CD8-positive, alpha-beta memory T cell (primary cell): Measurements from ENCODE around the gene MYO1C. TPM values are rescaled to one million over a fixed set of nuclear protein-coding genes. Genes with fewer than 3 reads are reported as not detected.
A peak's percentile ranks its signal among the peaks of the same experiment; 100 is the strongest.
"Not testable (repeated sequence)": the region's sequence is repeated elsewhere in the genome, so short reads cannot be mapped to it uniquely, and the experiment has no call there.

Experiments
- CTCF ChIA-PET: fragments of 350-600 bp; sonication (Branson Sonifier 250); formaldehyde crosslinking; loops from one replicate; lab custom pipeline; 2021; ENCODE audit warnings: antibody characterized with exemption; lab: Charles Lee
- POLR2A ChIA-PET: fragments of 350-600 bp; sonication (Branson Sonifier 250); formaldehyde crosslinking; loops from one replicate; lab custom pipeline; 2021; ENCODE audit warnings: antibody characterized with exemption; lab: Charles Lee
- DNase-seq, 5 donors: peaks; one replicate each; pipeline versions ENCODE4 v3.0.0 to v3.0.0-alpha.2; 2020 to 2022; ENCODE audit warnings: mixed read lengths in 1 of 5
- H3K27ac ChIP-seq: one replicate; pipeline ENCODE4 v1.7.0; 2013; ENCODE audit warnings: low read depth, mild to moderate bottlenecking, low read length, moderate library complexity
- H3K27me3 ChIP-seq: 2 replicates; pipeline ENCODE4 v1.7.0; 2013; ENCODE audit warnings: low read length, mild to moderate bottlenecking; ENCODE audit not compliant: insufficient read depth, poor library complexity, severe bottlenecking
- H3K36me3 ChIP-seq: 2 replicates; pipeline ENCODE4 v1.7.0; 2013; ENCODE audit warnings: mild to moderate bottlenecking, low read length, moderate library complexity; ENCODE audit not compliant: insufficient read depth
- H3K4me1 ChIP-seq: 2 replicates; pipeline ENCODE4 v1.7.0; 2013; ENCODE audit warnings: mild to moderate bottlenecking, low read length, moderate library complexity; ENCODE audit not compliant: insufficient read depth
- H3K4me3 ChIP-seq: 2 replicates; pipeline ENCODE4 v1.7.0; 2013; ENCODE audit warnings: mild to moderate bottlenecking, low read length
- H3K9me3 ChIP-seq: 2 replicates; pipeline ENCODE4 v1.7.0; 2013; ENCODE audit warnings: mild to moderate bottlenecking, low read length
- H3K27ac Mint-ChIP-seq, 8 donors: one replicate each; pipeline ENCODE4 v1.8.0; 2020 to 2021; ENCODE audit warnings: mixed read lengths in 8 of 8, mild to moderate bottlenecking in 6 of 8, inconsistent platforms in 3 of 8, moderate library complexity in 3 of 8
- H3K27me3 Mint-ChIP-seq, 2 donors: one replicate each; pipeline ENCODE4 v1.8.0; 2020 to 2021; ENCODE audit warnings: mixed read lengths in 2 of 2, mild to moderate bottlenecking in 1 of 2, moderate library complexity in 1 of 2
- H3K36me3 Mint-ChIP-seq, 3 donors: one replicate each; pipeline ENCODE4 v1.8.0; 2020 to 2021; ENCODE audit warnings: mixed read lengths in 3 of 3, inconsistent platforms in 1 of 3, mild to moderate bottlenecking in 1 of 3
- H3K4me1 Mint-ChIP-seq, 3 donors: one replicate each; pipeline ENCODE4 v1.8.0; 2020 to 2021; ENCODE audit warnings: mixed read lengths in 3 of 3, inconsistent platforms in 1 of 3, mild to moderate bottlenecking in 1 of 3
- H3K4me3 Mint-ChIP-seq, 7 donors: one replicate each; pipeline ENCODE4 v1.8.0; 2020 to 2021; ENCODE audit warnings: mixed read lengths in 7 of 7, mild to moderate bottlenecking in 6 of 7, moderate library complexity in 4 of 7, inconsistent platforms in 2 of 7
- H3K9me3 Mint-ChIP-seq, 5 donors: one replicate each; pipeline ENCODE4 v1.8.0; 2020 to 2022; ENCODE audit warnings: mixed read lengths in 5 of 5, mild to moderate bottlenecking in 3 of 5, moderate library complexity in 2 of 5, inconsistent platforms in 1 of 5
- polyA plus RNA-seq: library from polyadenylated mRNA; unstranded; fragments of 300-500 nt; fragmentation: Illumina TruSeq; gene quantifications from one replicate; pipeline ENCODE4 v1.2.3, GENCODE V29; 2021
- total RNA-seq, 2 experiments: library from RNA; stranded (reverse); gene quantifications; one replicate each; pipeline ENCODE4 v1.2.3, GENCODE V29; 2021

Gene MYO1C
- total and polyA plus RNA-seq, 3 experiments from 2014 or later: 5.7 to 36.9 (median 36.6) TPM

DNA sequence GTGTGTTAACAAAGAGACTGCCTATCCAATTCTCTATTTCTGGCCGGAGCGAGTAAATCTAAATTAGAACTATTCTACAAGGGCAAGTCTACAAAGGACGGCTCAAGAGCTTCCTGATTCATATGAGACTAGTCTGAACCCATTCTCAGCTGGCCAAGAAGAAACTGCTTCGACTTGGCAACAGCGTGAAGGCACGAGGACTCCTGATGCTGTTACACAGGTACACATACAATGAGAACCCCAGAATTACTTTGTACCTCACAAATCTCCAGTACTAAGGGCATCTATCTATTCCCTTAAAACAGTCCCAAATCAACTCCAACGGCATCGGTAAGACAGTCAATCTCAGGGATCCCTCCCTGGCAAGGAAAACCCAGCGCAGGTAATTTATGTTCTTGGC is 37.9 kb downstream of the MYO1C start:
- Histone ChIP-seq H3K36me3 (no peaks in the 10 kb centered on the region), H3K27ac (peak overlapping the region; percentile 46), H3K9me3 (no peaks in the 10 kb centered on the region), H3K4me1 (peaks cover 22% of the 10 kb centered on the region), H3K27me3 (no peaks in the 10 kb centered on the region), H3K4me3 (peak overlapping the region; percentile 52)
- DNase-seq: no peak
- peak overlapping the region; percentile 84 to 97 (median 92) for H3K27ac Mint-ChIP-seq
- peaks cover 35 to 50% (median 45%) of the 10 kb centered on the region in 3 donors for H3K4me1 Mint-ChIP-seq
- H3K4me3 Mint-ChIP-seq: peak overlapping the region; percentile 88 to 97 (median 92)
- no peaks in the 10 kb centered on the region for H3K9me3 Mint-ChIP-seq
- H3K36me3 Mint-ChIP-seq: peaks cover 0 to 28% (median 2%) of the 10 kb centered on the region in 3 donors
- POLR2A ChIA-PET: interaction anchor here (1.0 kb wide), 1 partner anchor 62 kb away, joined by 3 read pairs; the partner anchor contains the start of gene INPP5K
- H3K27me3 Mint-ChIP-seq: peaks cover 0 to 5% of the 10 kb centered on the region in 2 donors
- CTCF ChIA-PET: interaction anchor here (1.2 to 1.5 kb wide), 2 partner anchors 10 to 89 kb away, joined by 4 to 5 read pairs; no protein-coding TSS in a partner anchor

DNA sequence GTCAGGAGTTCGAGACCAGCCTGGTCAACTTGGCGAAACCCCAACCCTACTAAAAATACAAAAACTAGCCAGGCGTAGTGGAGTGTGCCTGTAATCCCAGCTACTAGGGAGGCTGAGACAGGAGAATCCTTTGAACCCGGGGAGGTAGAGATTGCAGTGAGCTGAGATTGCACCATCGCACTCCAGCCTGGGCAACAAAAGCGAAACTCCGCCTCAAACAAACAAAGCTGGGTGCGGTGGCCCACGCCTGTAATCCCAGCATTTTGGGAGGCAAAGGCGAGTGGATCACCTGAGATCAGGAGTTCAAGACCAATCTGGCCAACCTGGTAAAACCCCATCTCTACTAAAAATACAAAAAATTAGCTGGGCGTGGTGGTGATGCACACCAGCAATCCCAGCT is 38.8 kb downstream of the MYO1C start:
- peaks cover 43 to 59% (median 53%) of the 10 kb centered on the region in 3 donors for H3K4me1 Mint-ChIP-seq
- peak overlapping the region; percentile 25 to 97 (median 66) for H3K4me3 Mint-ChIP-seq
- ChIA-PET CTCF (interaction anchor here (1.2 to 1.5 kb wide), 2 partner anchors 10 to 88 kb away, joined by 4 to 5 read pairs; no protein-coding TSS in a partner anchor), POLR2A (interaction anchor here (1.0 kb wide), 1 partner anchor 63 kb away, joined by 3 read pairs; the partner anchor contains the start of gene INPP5K)
- H3K27ac Mint-ChIP-seq: peak overlapping the region in 4 of 8 donors; percentile 43 to 70 (median 55)
- H3K27me3 ChIP-seq, H3K27ac ChIP-seq, H3K27me3 Mint-ChIP-seq, H3K9me3 ChIP-seq, H3K36me3 ChIP-seq, DNase-seq, H3K9me3 Mint-ChIP-seq, H3K4me3 ChIP-seq: not testable (repeated sequence)
- H3K36me3 Mint-ChIP-seq: peaks cover 0 to 35% (median 6%) of the 10 kb centered on the region in 3 donors
- H3K4me1 ChIP-seq: peaks cover 22% of the 10 kb centered on the region

DNA sequence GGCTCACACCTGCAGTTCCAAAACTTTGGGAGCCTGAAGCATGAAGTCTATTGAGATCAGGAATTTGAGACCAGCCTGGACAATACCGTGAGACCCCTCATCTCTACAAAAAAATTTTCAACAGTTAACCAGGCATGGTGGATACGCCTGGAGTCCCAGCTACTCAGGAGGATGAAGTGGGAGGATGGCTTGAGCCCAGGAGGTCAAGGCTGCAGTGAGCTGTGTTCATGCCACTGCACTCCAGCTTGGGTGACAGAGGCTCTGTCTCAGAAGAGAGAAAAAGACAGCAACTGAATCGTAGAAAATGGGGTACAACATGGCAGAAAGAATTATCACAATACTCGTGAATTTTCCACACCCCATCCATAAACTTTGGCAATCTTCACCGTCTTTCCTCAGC is 39.6 kb downstream of the MYO1C start:
- POLR2A ChIA-PET: no interaction called here
- no peak overlapping the region for H3K27ac ChIP-seq
- Mint-ChIP-seq H3K4me1 (peaks cover 46 to 66% (median 53%) of the 10 kb centered on the region in 3 donors), H3K27me3 (peaks cover 0 to 5% of the 10 kb centered on the region in 2 donors), H3K9me3 (no peaks in the 10 kb centered on the region), H3K4me3 (peak overlapping the region in 2 of 7 donors; percentile 70 to 80), H3K36me3 (peaks cover 0 to 37% (median 6%) of the 10 kb centered on the region in 3 donors), H3K27ac (peak overlapping the region in 4 of 8 donors; percentile 43 to 76 (median 50))
- no peak overlapping the region for H3K4me3 ChIP-seq
- peaks cover 26% of the 10 kb centered on the region for H3K4me1 ChIP-seq
- CTCF ChIA-PET: no interaction called here
- H3K27me3 ChIP-seq: no peaks in the 10 kb centered on the region
- no peak for DNase-seq
- H3K9me3 ChIP-seq: no peaks in the 10 kb centered on the region
- no peaks in the 10 kb centered on the region for H3K36me3 ChIP-seq

DNA sequence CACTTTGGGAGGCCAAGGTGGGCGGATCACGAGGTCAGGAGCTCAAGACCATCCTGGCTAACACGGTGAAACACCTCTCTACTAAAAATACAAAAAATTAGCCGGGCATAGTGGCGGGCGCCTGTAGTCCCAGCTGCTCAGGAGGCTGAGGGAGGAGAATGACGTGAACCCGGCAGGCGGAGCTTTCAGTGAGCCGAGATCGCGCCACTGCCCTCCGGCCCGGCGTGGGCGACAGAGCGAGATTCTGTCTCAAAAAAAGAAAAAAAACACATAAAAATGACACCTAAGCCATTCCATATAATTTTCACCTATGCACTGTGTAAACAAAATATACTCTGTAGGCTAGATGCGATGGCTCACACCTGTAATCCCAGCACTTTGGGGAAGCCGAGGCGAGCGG is 42.2 kb downstream of the MYO1C start:
- H3K36me3 ChIP-seq, H3K4me3 ChIP-seq, H3K9me3 Mint-ChIP-seq, H3K9me3 ChIP-seq, H3K27ac ChIP-seq, DNase-seq, H3K27me3 ChIP-seq, CTCF ChIA-PET, H3K27me3 Mint-ChIP-seq: not testable (repeated sequence)
- POLR2A ChIA-PET: interaction anchor here (0.7 kb wide), 1 partner anchor 252 kb away, joined by 8 read pairs; no protein-coding TSS in a partner anchor
- peak overlapping the region in 1 of 8 donors; percentile 42 for H3K27ac Mint-ChIP-seq
- peaks cover 0 to 51% (median 8%) of the 10 kb centered on the region in 3 donors for H3K36me3 Mint-ChIP-seq
- peaks cover 28% of the 10 kb centered on the region for H3K4me1 ChIP-seq
- H3K4me1 Mint-ChIP-seq: peaks cover 58 to 82% (median 64%) of the 10 kb centered on the region in 3 donors
- peak overlapping the region in 1 of 7 donors; percentile 59 for H3K4me3 Mint-ChIP-seq

DNA sequence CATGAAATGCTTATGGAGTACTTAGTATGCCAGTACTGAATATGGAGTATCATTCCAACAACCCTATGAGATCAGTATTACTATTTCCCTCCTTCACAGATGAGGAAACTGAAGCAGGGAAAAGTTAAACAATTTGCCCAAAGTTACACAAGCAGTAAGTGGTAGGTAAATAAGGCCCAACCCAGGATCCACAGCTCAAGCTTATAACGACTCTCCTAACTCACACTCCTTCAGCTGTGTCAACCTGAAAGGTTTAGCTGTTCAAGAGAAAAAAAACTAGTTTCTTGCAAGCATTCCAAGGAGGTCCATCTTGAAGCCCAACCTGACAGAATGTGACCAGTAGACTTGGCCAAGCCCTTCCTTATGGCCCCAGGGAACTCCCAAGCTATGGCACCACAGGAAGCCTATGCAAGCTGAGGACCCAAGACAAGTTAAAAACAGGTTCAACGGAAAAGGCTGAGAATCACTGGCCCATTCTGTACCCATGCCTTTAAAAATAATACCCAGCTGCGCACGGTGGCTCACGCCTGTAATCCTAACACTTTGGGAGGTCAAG is 43.0 kb downstream of the MYO1C start:
- no peaks in the 10 kb centered on the region for H3K36me3 ChIP-seq
- POLR2A ChIA-PET: interaction anchor here (0.7 kb wide), 1 partner anchor 252 kb away, joined by 8 read pairs; no protein-coding TSS in a partner anchor

DNA sequence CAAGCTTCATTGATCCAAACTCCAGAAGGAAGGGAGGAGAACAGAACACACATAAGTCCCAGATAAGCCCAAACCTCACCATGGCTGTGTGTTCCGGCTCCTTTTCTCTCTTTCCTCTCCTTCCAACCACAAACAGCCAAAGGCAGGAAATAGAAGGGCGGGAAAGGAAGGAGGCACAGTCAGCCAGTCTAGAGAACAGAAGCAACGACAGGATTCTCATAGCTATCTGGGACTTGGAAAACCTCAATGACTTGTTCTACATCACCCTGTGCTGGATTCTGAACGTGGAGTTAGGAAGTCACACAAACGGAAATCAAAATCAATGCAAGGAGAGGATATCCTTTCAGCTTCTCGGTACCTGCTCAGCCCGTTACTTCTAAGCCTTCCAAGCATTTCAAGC is 45.4 kb downstream of the MYO1C start:
- no peak overlapping the region for H3K27ac ChIP-seq
- CTCF ChIA-PET: no interaction called here

More for the DNA sequence above, 43.0 kb downstream of the MYO1C start:
- H3K4me1 ChIP-seq: peaks cover 21% of the 10 kb centered on the region
- Mint-ChIP-seq H3K36me3 (peaks cover 0 to 48% (median 8%) of the 10 kb centered on the region in 3 donors), H3K9me3 (no peaks in the 10 kb centered on the region), H3K4me1 (peaks cover 53 to 79% (median 60%) of the 10 kb centered on the region in 3 donors), H3K27me3 (no peaks in the 10 kb centered on the region), H3K27ac (peak overlapping the region in 4 of 8 donors; percentile 4 to 47 (median 17)), H3K4me3 (no peak overlapping the region)
- H3K9me3 ChIP-seq: no peaks in the 10 kb centered on the region
- H3K27ac ChIP-seq: no peak overlapping the region
- no peak overlapping the region for H3K4me3 ChIP-seq
- H3K27me3 ChIP-seq: no peaks in the 10 kb centered on the region
- DNase-seq: no peak
- CTCF ChIA-PET: no interaction called here

DNA sequence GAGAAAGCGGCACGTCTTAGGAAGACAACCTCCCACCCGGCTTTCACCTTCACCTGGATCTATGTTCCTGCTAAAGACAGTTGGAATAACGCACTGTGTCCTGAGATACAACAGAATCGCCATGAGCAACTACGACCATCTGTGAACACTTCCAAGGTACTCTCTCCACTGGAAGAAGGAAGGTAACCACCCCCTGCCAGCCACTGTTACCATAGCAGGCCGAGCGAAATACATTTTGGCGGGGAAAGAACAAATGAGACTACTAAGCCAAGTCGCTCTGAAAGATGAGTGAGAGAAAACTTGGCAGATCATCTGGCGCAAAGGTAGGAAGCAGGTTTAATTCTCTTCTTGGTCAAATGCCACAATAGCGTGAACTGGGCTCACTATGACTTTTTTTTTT is 46.3 kb downstream of the MYO1C start:
- Mint-ChIP-seq H3K4me3 (peak overlapping the region in 3 of 7 donors; percentile 0 to 46 (median 38)), H3K4me1 (peaks cover 34 to 53% (median 36%) of the 10 kb centered on the region in 3 donors), H3K9me3 (no peaks in the 10 kb centered on the region), H3K36me3 (peaks cover 0 to 31% (median 6%) of the 10 kb centered on the region in 3 donors), H3K27ac (peak overlapping the region in 2 of 8 donors; percentile 14 to 66), H3K27me3 (no peaks in the 10 kb centered on the region)
- H3K36me3 ChIP-seq: no peaks in the 10 kb centered on the region
- H3K27ac ChIP-seq: no peak overlapping the region
- no peaks in the 10 kb centered on the region for H3K9me3 ChIP-seq
- peaks cover 14% of the 10 kb centered on the region for H3K4me1 ChIP-seq
- DNase-seq: no peak
- no peaks in the 10 kb centered on the region for H3K27me3 ChIP-seq
- ChIA-PET POLR2A (no interaction called here), CTCF (no interaction called here)
- H3K4me3 ChIP-seq: no peak overlapping the region

More for the DNA sequence above, 45.4 kb downstream of the MYO1C start:
- Mint-ChIP-seq H3K27me3 (no peaks in the 10 kb centered on the region), H3K4me1 (peaks cover 39 to 61% (median 39%) of the 10 kb centered on the region in 3 donors), H3K27ac (peak overlapping the region in 2 of 8 donors; percentile 36 to 66), H3K9me3 (no peaks in the 10 kb centered on the region), H3K36me3 (peaks cover 0 to 36% (median 8%) of the 10 kb centered on the region in 3 donors), H3K4me3 (peak overlapping the region in 1 of 7 donors; percentile 3)
- POLR2A ChIA-PET: no interaction called here
- Histone ChIP-seq H3K4me3 (no peak overlapping the region), H3K27me3 (no peaks in the 10 kb centered on the region), H3K9me3 (no peaks in the 10 kb centered on the region), H3K36me3 (no peaks in the 10 kb centered on the region), H3K4me1 (peaks cover 14% of the 10 kb centered on the region)
- DNase-seq: no peak

DNA sequence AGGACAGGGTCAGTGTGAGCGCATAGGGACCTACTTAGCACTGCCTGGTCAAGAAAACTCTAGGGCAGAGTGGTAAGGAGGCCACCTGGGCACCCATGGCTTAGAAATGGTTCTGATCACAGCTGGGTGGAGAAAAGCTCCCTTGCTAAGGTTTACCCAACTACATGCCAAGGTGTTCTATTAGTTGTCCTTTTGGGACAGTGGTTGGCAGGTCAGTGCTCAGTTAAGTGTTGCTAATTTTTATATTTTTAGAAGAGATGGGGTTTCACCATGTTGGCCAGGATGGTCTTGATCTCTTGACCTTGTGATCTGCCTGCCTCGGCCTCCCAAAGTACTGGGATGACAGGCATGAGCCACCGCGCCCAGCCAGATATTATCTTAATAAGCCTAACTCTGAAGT is 46.8 kb downstream of the MYO1C start:
- peaks cover 14% of the 10 kb centered on the region for H3K4me1 ChIP-seq
- H3K4me3 ChIP-seq, H3K9me3 ChIP-seq, H3K4me3 Mint-ChIP-seq, H3K27me3 Mint-ChIP-seq, CTCF ChIA-PET, H3K9me3 Mint-ChIP-seq, H3K27me3 ChIP-seq, H3K36me3 ChIP-seq, H3K27ac ChIP-seq, POLR2A ChIA-PET, DNase-seq: not testable (repeated sequence)
- Mint-ChIP-seq H3K27ac (peak overlapping the region in 3 of 8 donors; percentile 29 to 81 (median 54)), H3K36me3 (peaks cover 0 to 33% (median 6%) of the 10 kb centered on the region in 3 donors), H3K4me1 (peaks cover 34 to 52% (median 36%) of the 10 kb centered on the region in 3 donors)
